B cell (primary cell): ENCODE measurements around the gene DSCAML1. TPM values are rescaled to one million over a fixed set of nuclear protein-coding genes. Genes with fewer than 3 reads are reported as not detected.

ENCODE experiments used
- ATAC-seq: fragments of 200-7000 bp; cut with Tn5 transposase; one replicate; pipeline ENCODE4 v1.10.0; 2021; ENCODE audit warnings: low read depth, mild to moderate bottlenecking, moderate number of reproducible peaks, moderate library complexity
- CTCF ChIA-PET: fragments of 350-600 bp; sonication (Branson Sonifier 250); formaldehyde crosslinking; loops from one replicate; lab custom pipeline; 2021; ENCODE audit warnings: antibody characterized with exemption, inconsistent platforms; lab: Charles Lee
- POLR2A ChIA-PET: fragments of 350-600 bp; sonication (Branson Sonifier 250); formaldehyde crosslinking; loops from one replicate; lab custom pipeline; 2021; ENCODE audit warnings: antibody characterized with exemption; lab: Charles Lee
- DNase-seq: peaks from one replicate; pipeline ENCODE4 v3.0.0; 2013
- H2AFZ ChIP-seq: 2 replicates; pipeline ENCODE4 v1.6.1; 2012; ENCODE audit warnings: mild to moderate bottlenecking, low read depth, low read length; ENCODE audit not compliant: insufficient read depth, poor library complexity, severe bottlenecking
- H3K27ac ChIP-seq, 2 donors: 1 replicate in 1 of 2; 2 replicates in 1 of 2; pipeline ENCODE4 v1.5.1; 2012 to 2013; ENCODE audit warnings: low read length in 2 of 2, mild to moderate bottlenecking in 2 of 2, moderate library complexity in 1 of 2
- H3K27me3 ChIP-seq, 4 experiments: fragments of 200-600 bp in 1 of 4; sonication (generic) in 1 of 4; replicated peaks in 1 of 4; 1 replicate in 2 of 4; 2 replicates in 2 of 4; pipeline versions ENCODE4 v1.6.1 to v1.7.0; 2013 to 2016; ENCODE audit warnings: low read length in 3 of 4, mild to moderate bottlenecking in 2 of 4, mixed read lengths in 1 of 4, moderate library complexity in 1 of 4; ENCODE audit not compliant: insufficient read depth in 4 of 4, control insufficient read depth in 3 of 4; ENCODE audit errors: control extremely low read depth in 1 of 4
- H3K36me3 ChIP-seq, 2 experiments: replicated peaks in 1 of 2; 1 replicate in 1 of 2; 2 replicates in 1 of 2; pipeline versions ENCODE4 v1.6.1 to v1.7.1; 2013; ENCODE audit warnings: low read length in 1 of 2; ENCODE audit not compliant: insufficient read depth in 2 of 2, control insufficient read depth in 1 of 2; ENCODE audit errors: control extremely low read depth in 1 of 2, extremely low read depth in 1 of 2
- H3K4me1 ChIP-seq, 2 donors: fragments of 200-600 bp in 1 of 2; sonication (generic) in 1 of 2; 1 replicate in 1 of 2; 2 replicates in 1 of 2; pipeline versions ENCODE4 v1.5.1 to v1.6.1; 2013 to 2017; ENCODE audit warnings: low read length in 2 of 2; ENCODE audit not compliant: control insufficient read depth in 2 of 2, insufficient read depth in 2 of 2
- H3K4me2 ChIP-seq: replicated peaks from 2 replicates; pipeline ENCODE3; 2012; ENCODE audit warnings: mild to moderate bottlenecking, low read depth, low read length; ENCODE audit not compliant: poor library complexity, severe bottlenecking
- H3K4me3 ChIP-seq, 5 experiments: fragments of 200-600 bp in 1 of 5; sonication (generic) in 1 of 5; 1 replicate in 3 of 5; 2 replicates in 2 of 5; pipeline versions ENCODE4 v1.5.1 to v1.7.0; 2011 to 2016; ENCODE audit warnings: low read length in 4 of 5, mild to moderate bottlenecking in 4 of 5, low read depth in 2 of 5, control low read depth in 1 of 5, moderate library complexity in 1 of 5; ENCODE audit not compliant: insufficient read depth in 1 of 5; ENCODE audit errors: control extremely low read depth in 1 of 5, extremely low read depth in 1 of 5
- H3K79me2 ChIP-seq: fragments of 200-600 bp; sonication (generic); one replicate; pipeline ENCODE4 v1.6.0; 2016; ENCODE audit warnings: low read length; ENCODE audit not compliant: control insufficient read depth, insufficient read depth
- H3K9ac ChIP-seq: fragments of 200-600 bp; sonication (generic); 2 replicates; pipeline ENCODE4 v1.6.1; 2017; ENCODE audit warnings: mild to moderate bottlenecking, low read length, moderate library complexity
- H3K9me3 ChIP-seq, 3 donors: one replicate each; pipeline versions ENCODE4 v1.6.1 to v1.7.1; 2013; ENCODE audit warnings: low read length in 2 of 3; ENCODE audit not compliant: control insufficient read depth in 2 of 3, insufficient read depth in 1 of 3; ENCODE audit errors: control extremely low read depth in 1 of 3
- H4K20me1 ChIP-seq: 2 replicates; pipeline ENCODE4 v1.6.0; 2012; ENCODE audit warnings: mild to moderate bottlenecking, low read length; ENCODE audit not compliant: insufficient read depth, control insufficient read depth, poor library complexity, severe bottlenecking
- H3K27ac Mint-ChIP-seq: one replicate; pipeline ENCODE4 v1.8.0; 2021; ENCODE audit warnings: mixed read lengths
- H3K27me3 Mint-ChIP-seq: one replicate; pipeline ENCODE4 v1.8.0; 2021; ENCODE audit warnings: mixed read lengths
- H3K4me1 Mint-ChIP-seq: one replicate; pipeline ENCODE4 v1.8.0; 2021; ENCODE audit warnings: mixed read lengths
- H3K4me3 Mint-ChIP-seq: one replicate; pipeline ENCODE4 v1.8.0; 2021; ENCODE audit warnings: mixed read lengths
- H3K9me3 Mint-ChIP-seq: one replicate; pipeline ENCODE4 v1.8.0; 2022; ENCODE audit warnings: mixed read lengths; ENCODE audit not compliant: insufficient read depth
- EZH2 ChIP-seq: IDR thresholded peaks from 2 replicates; pipeline ENCODE4 v1.6.1; 2012; ENCODE audit warnings: borderline replicate concordance, low read depth, mild to moderate bottlenecking, moderate library complexity, low read length; ENCODE audit not compliant: insufficient read depth, poor library complexity, severe bottlenecking
- WGBS: methylation state at CpG from one replicate; pipeline ENCODE4 v1.1.5; 2013; ENCODE audit warnings: missing lambda C conversion rate; ENCODE audit not compliant: insufficient coverage; 5-methylcytosine and 5-hydroxymethylcytosine counted together
- intact Hi-C: fragments of 100-400 bp; cut with micrococcal nuclease; formaldehyde crosslinking; loops from one replicate; pipeline ENCODE4 v1.10.0; 2022
- polyA plus RNA-seq: library from polyadenylated mRNA; depleted of rRNA; stranded (reverse); fragments of >200 nt; gene quantifications from 2 replicates; pipeline ENCODE4 v1.2.3, GENCODE V29; 2012
- total RNA-seq, 2 donors: library from RNA; stranded (reverse); fragments of 120-200 nt in 1 of 2; gene quantifications; 1 replicate in 1 of 2; 2 replicates in 1 of 2; pipeline versions ENCODE4 v1.2.3 to v1.2.4, GENCODE V29; 2013 to 2022
- TF ChIP-seq, protein P1 (sequence below): fragments of 200-600 bp; IDR thresholded peaks from one replicate; pipeline ENCODE4 v1.8.0; 2022; ENCODE audit warnings: antibody characterized with exemption, mild to moderate bottlenecking

Gene DSCAML1
- total and polyA plus RNA-seq, 2 donors (not counting 1 experiment from before 2014, with no cell fraction given), result 1.2 to 6.2 TPM

- H2AFZ ChIP-seq, result no peak overlapping the region
- no peak overlapping the region for H3K4me2 ChIP-seq
- no peak overlapping the region for H3K4me3 ChIP-seq
- Mint-ChIP-seq H3K9me3 (no peaks in the 10 kb centered on the region), H3K27me3 (peaks cover 21% of the 10 kb centered on the region), H3K27ac (no peak overlapping the region), H3K4me3 (no peak overlapping the region), H3K4me1 (no peaks in the 10 kb centered on the region)
- ATAC-seq (no peak), DNase-seq (no peak)
- no peaks in the 10 kb centered on the region for H4K20me1 ChIP-seq
- no peaks in the 10 kb centered on the region for H3K79me2 ChIP-seq
- POLR2A ChIA-PET, result interaction anchor here (0.5 kb wide), 1 partner anchor 786 kb away, joined by 4 read pairs; no protein-coding TSS in a partner anchor
- no peaks in the 10 kb centered on the region for H3K9me3 ChIP-seq
- intact Hi-C loops, result no loop called here
- CTCF ChIA-PET, result no interaction called here
- H3K27ac ChIP-seq, result no peak overlapping the region
- H3K27me3 ChIP-seq, result no peaks in the 10 kb centered on the region
- H3K36me3 ChIP-seq, result no peaks in the 10 kb centered on the region
- no peak overlapping the region for H3K9ac ChIP-seq
- TF ChIP-seq, protein P1, sequence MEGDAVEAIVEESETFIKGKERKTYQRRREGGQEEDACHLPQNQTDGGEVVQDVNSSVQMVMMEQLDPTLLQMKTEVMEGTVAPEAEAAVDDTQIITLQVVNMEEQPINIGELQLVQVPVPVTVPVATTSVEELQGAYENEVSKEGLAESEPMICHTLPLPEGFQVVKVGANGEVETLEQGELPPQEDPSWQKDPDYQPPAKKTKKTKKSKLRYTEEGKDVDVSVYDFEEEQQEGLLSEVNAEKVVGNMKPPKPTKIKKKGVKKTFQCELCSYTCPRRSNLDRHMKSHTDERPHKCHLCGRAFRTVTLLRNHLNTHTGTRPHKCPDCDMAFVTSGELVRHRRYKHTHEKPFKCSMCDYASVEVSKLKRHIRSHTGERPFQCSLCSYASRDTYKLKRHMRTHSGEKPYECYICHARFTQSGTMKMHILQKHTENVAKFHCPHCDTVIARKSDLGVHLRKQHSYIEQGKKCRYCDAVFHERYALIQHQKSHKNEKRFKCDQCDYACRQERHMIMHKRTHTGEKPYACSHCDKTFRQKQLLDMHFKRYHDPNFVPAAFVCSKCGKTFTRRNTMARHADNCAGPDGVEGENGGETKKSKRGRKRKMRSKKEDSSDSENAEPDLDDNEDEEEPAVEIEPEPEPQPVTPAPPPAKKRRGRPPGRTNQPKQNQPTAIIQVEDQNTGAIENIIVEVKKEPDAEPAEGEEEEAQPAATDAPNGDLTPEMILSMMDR, result no peak
- TF ChIP-seq EZH2, result no peak
- WGBS, result 82% methylated on average over 3 of the region's 9 CpGs
- no peaks in the 10 kb centered on the region for H3K4me1 ChIP-seq
These were observed 312.9 kb downstream of the DSCAML1 start for GRCh38 chr11:117484156-117484555.

DNA sequence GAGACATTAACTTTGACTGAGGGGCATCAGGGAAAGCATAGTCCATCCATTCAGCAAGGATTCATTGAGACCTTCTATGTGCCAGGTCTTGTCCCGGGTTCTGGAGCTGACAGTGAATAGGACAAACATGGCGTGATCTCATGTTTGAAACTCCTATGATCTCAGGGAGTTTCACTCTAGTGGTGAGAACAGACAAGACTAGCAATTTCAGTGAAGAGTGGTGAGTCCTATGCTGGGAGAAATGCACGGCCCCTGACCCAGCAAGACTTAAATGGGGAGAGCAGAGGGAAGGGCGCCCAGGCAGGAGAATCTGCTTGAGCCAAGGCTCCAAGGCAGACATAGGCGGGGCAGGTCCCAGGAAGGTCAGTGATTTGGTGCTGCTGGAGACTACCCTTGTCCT lies 313.6 kb downstream of the DSCAML1 start:
- no peak overlapping the region for H3K27ac Mint-ChIP-seq
- Histone ChIP-seq H3K4me2 (no peak overlapping the region), H3K9ac (no peak overlapping the region), H3K27ac (no peak overlapping the region), H3K9me3 (no peaks in the 10 kb centered on the region), H3K4me3 (no peak overlapping the region), H3K79me2 (no peaks in the 10 kb centered on the region), H4K20me1 (no peaks in the 10 kb centered on the region), H3K27me3 (no peaks in the 10 kb centered on the region), H3K36me3 (no peaks in the 10 kb centered on the region), H2AFZ (no peak overlapping the region), H3K4me1 (no peaks in the 10 kb centered on the region)
- ATAC-seq (no peak), DNase-seq (no peak)
- H3K4me3 Mint-ChIP-seq, result no peak overlapping the region
- CTCF ChIA-PET, result no interaction called here
- peaks cover 21% of the 10 kb centered on the region for H3K27me3 Mint-ChIP-seq
- no peaks in the 10 kb centered on the region for H3K9me3 Mint-ChIP-seq
- whole genome bisulfite sequencing, result 83% methylated on average over 5 of the region's 5 CpGs
- intact Hi-C loops, result no loop called here
- POLR2A ChIA-PET, result interaction anchor here (0.5 kb wide), 1 partner anchor 785 kb away, joined by 4 read pairs; no protein-coding TSS in a partner anchor
- H3K4me1 Mint-ChIP-seq, result no peaks in the 10 kb centered on the region
- no peak for TF ChIP-seq EZH2
- TF ChIP-seq, protein P1, result no peak
